HG03159 (cell line): ENCODE measurements around the gene NAA50.

ENCODE experiments used
- ATAC-seq: cut with Tn5 transposase; IDR thresholded peaks from one replicate; pipeline ENCODE4 v1.9.1; 2021; ENCODE audit warnings: mild to moderate bottlenecking, moderate library complexity; ENCODE audit not compliant: unreplicated experiment

Gene NAA50

GRCh38 chr3:113690482-113690881 is 55.6 kb downstream of the NAA50 start:
- no peak for ATAC-seq

GRCh38 chr3:113685956-113686721 is 59.9 kb downstream of the NAA50 start:
- ATAC-seq = no peak

DNA sequence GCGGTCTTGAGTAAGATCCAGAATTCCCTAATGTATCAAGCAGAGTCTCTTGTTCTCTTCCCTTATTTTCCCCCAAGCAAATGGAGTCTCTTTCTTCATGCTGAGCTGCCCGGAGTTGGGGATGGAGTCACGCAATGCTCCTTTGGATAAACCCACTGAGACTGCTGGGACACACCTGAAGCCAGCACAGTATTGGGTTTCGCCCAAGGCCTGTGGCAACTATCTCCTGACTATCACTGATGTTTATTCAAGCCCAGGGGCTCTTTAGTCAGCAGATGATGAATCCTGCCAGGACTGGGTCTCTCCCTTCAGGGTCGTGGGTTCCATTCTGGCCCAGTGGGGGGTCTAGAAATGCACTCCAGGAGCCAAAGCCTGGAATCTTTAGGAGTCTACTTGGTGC is 60.9 kb downstream of the NAA50 start:
- ATAC-seq = no peak

- no peak for ATAC-seq
Observed at GRCh38 chr3:113684271-113684819, 61.7 kb downstream of the NAA50 start.

DNA sequence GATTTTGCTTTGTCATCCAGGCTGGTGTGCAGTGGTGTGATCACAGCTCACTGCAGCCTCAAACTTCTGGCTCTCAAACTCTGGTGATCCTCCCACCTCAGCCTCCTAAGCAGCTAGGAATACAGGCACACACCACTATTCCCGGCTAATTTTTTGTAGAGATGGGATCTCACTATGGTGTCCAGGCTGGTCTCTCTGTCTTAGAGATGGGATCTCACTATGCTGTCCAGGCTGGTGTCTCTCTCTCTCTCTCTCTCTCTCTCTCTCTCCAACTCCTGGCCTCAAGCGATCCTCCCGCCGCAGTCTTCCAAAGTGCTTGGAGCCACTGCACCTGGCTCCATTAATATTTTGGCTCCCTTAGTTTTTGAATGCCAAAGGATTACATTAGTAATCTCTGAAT is 67.3 kb downstream of the NAA50 start:
- no peak for ATAC-seq

DNA sequence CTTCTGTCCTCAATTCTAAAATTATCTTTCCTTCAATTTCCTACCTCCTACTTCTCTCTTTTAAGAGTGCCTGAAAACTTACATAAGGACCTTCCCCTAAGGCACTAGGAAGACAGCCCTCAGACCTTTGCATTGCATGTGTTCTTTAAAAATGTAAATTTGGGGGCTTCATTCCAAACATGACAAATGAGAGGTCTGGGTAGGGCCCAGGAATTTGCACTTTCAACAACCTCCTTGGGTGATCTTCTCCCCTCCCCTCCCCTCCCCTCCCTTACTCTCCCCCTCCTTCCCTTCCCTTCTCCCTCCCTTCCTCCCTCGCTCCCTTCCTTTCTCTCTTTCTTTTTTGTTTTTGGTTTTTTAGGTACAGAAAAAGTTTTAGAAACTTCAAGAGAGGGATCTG is 68.3 kb downstream of the NAA50 start:
- ATAC-seq = no peak

- ATAC-seq = no peak
Observed at GRCh38 chr3:113676261-113676660, 69.8 kb downstream of the NAA50 start.

- no peak for ATAC-seq
Observed at GRCh38 chr3:113673593-113673992, 72.5 kb downstream of the NAA50 start.

DNA sequence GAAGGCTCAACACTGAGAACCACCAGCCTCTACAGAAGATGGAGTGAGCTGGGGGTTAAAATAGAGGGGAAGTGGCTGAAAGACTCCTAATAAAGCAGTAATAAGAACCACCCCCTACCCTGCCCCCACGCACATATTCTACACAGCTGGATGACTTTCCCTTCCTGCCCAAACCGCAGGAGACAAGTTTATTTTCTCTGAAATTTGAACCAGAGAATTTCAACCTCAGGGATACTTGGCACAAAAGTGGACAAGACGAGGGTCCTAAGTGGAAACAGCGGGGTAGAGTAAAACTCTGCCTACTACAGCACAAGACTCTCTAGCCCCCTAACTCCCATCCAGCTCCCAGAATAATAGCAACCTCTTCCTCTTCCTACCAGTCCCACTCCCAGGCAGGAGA is 78.0 kb downstream of the NAA50 start:
- no peak for ATAC-seq
